Transverse colon (tissue), 4 donors: ENCODE measurements around the gene ITIH5.

Experiments
- EP300 ChIP-seq: sonication (generic); formaldehyde crosslinking; IDR thresholded peaks from one replicate; pipeline ENCODE4 v1.6.1; 2017; ENCODE audit warnings: antibody characterized with exemption, low read depth
- POLR2A ChIP-seq: fragments of 450-650 bp; IDR thresholded peaks from one replicate; pipeline ENCODE4 v1.6.1; 2016; ENCODE audit warnings: antibody characterized with exemption, mild to moderate bottlenecking, moderate library complexity
- POLR2AphosphoS5 ChIP-seq, 3 donors: sonication (generic); formaldehyde crosslinking; IDR thresholded peaks; one replicate each; pipeline ENCODE4 v1.6.1; 2016; ENCODE audit warnings: antibody characterized with exemption in 3 of 3
- TF ChIP-seq, protein P1 (sequence below), 5 experiments: fragments of 200-600 bp in 3 of 5; fragments of 450-650 bp in 2 of 5; sonication (generic) in 3 of 5; IDR thresholded peaks; 1 replicate in 2 of 5; 2 replicates in 3 of 5; pipeline ENCODE4 v1.5.1; 2016 to 2017; ENCODE audit warnings: antibody characterized with exemption in 5 of 5, inconsistent platforms in 3 of 5, mild to moderate bottlenecking in 2 of 5, moderate library complexity in 1 of 5

DNA sequence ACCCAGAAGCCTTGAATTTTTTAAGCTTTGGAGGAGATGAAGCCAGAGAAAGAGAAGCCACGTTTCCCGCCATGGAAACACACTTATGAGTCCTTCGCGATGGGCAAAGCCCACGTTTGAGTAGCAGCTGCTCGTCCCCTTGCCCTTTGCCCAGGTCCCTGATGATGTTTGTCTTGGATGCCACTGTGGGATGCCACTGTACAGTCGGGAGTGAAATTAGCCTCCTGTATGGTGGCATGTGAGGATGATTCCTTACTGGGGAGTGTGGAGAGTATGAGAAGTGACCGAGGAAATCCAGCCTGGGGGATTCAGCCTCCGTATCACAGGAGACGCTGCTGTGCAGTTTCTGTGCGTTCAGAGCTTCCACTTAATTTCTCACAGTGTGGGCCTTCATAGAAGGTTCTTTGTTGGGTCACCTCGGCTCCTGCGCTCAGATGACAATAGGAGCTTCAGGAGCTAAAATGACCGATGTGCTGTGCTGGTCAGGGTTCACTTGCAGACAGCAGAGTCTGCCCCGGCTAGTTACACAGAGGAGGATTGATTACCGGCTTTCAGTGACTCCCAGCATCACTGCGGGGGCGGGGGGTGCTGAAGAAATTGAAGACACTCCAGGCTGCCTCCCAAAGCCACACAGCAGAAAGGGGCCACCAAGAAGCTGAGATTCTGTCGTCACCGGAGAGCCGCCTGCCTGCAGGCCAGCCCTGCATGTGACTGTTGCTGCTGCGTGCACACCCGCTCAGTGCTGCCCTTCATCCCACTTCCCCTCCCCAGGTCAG lies 133.9 kb downstream of the ITIH5 start:
- TF ChIP-seq, protein P1, sequence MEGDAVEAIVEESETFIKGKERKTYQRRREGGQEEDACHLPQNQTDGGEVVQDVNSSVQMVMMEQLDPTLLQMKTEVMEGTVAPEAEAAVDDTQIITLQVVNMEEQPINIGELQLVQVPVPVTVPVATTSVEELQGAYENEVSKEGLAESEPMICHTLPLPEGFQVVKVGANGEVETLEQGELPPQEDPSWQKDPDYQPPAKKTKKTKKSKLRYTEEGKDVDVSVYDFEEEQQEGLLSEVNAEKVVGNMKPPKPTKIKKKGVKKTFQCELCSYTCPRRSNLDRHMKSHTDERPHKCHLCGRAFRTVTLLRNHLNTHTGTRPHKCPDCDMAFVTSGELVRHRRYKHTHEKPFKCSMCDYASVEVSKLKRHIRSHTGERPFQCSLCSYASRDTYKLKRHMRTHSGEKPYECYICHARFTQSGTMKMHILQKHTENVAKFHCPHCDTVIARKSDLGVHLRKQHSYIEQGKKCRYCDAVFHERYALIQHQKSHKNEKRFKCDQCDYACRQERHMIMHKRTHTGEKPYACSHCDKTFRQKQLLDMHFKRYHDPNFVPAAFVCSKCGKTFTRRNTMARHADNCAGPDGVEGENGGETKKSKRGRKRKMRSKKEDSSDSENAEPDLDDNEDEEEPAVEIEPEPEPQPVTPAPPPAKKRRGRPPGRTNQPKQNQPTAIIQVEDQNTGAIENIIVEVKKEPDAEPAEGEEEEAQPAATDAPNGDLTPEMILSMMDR (IDR thresholded peaks at IDR 0.05): no peak
- TF ChIP-seq POLR2A: no peak
- TF ChIP-seq POLR2AphosphoS5 (IDR thresholded peaks at IDR 0.05): no peak
- TF ChIP-seq EP300: no peak
